ENCODE results near the gene C20orf96. TPM values are rescaled to one million over a fixed set of nuclear protein-coding genes. Genes with fewer than 3 reads are reported as not detected.
A peak's percentile ranks its signal among the peaks of the same experiment; 100 is the strongest.

The C20orf96 gene
- total and polyA plus RNA-seq, 7 experiments from 2014 or later = 0.86 to 5.7 (median 4.7) TPM

GRCh38 chr20:289693-290083 is 862 bp downstream of the C20orf96 start:
- Histone ChIP-seq H3K4me1 (ENCODE audit: control insufficient read depth in 2 of 2, insufficient read depth in 2 of 2, low read length in 2 of 2) (peaks cover 11 to 20% of the 10 kb centered on the region in 2 donors), H3K27ac (ENCODE audit: low read depth, low read length) (peak overlapping the region; percentile 62), H3K9me3 (ENCODE audit: control insufficient read depth in 2 of 3, low read length in 3 of 3) (no peaks in the 10 kb centered on the region), H3K27me3 (ENCODE audit: control insufficient read depth in 2 of 2, insufficient read depth in 2 of 2, low read length in 2 of 2) (no peaks in the 10 kb centered on the region), H3K4me3 (ENCODE audit: low read length) (peak overlapping the region; percentile 52), H3K36me3 (ENCODE audit: control insufficient read depth in 2 of 3, insufficient read depth in 3 of 3, low read length in 3 of 3) (no peaks in the 10 kb centered on the region)
- ATAC-seq (peak; percentile 4), DNase-seq (no peak)
- Mint-ChIP-seq H3K9me3 (peaks cover 0 to 2% (median 0%) of the 10 kb centered on the region in 11 donors), H3K27me3 (no peaks in the 10 kb centered on the region), H3K27ac (peak overlapping the region in 3 of 9 donors; percentile 28 to 81 (median 69)), H3K4me1 (peaks cover 1 to 32% (median 9%) of the 10 kb centered on the region in 7 donors), H3K4me3 (no peak overlapping the region), H3K36me3 (peaks cover 0 to 11% (median 0%) of the 10 kb centered on the region in 5 donors)
- intact Hi-C loops (cut with micrococcal nuclease) = loop anchor here (1.0 kb wide), 4 partner anchors 9 to 118 kb away; partner anchors contain the start of gene SOX12 (in 1 of the 2)
- POLR2A ChIA-PET = interaction anchor here (1.2 to 1.6 kb wide), 2 partner anchors 9 to 35 kb away, joined by 5 to 6 read pairs; no protein-coding TSS in a partner anchor
- CTCF ChIA-PET = interaction anchor here (1.0 kb wide), 1 partner anchor 81 kb away, joined by 4 read pairs; no protein-coding TSS in a partner anchor

- H3K4me1 ChIP-seq (ENCODE audit: control insufficient read depth in 2 of 2, insufficient read depth in 2 of 2, low read length in 2 of 2) = peaks cover 11 to 20% of the 10 kb centered on the region in 2 donors
- H3K27ac ChIP-seq (ENCODE audit: low read depth, low read length) = no peak overlapping the region
- Mint-ChIP-seq H3K36me3 (peaks cover 0 to 11% (median 0%) of the 10 kb centered on the region in 5 donors), H3K4me3 (peak overlapping the region in 1 of 10 donors; percentile 51), H3K27me3 (no peaks in the 10 kb centered on the region), H3K9me3 (peaks cover 0 to 2% (median 0%) of the 10 kb centered on the region in 11 donors), H3K4me1 (peaks cover 1 to 31% (median 9%) of the 10 kb centered on the region in 7 donors), H3K27ac (no peak overlapping the region)
- no peak for DNase-seq
- H3K4me3 ChIP-seq (ENCODE audit: low read length) = no peak overlapping the region
- intact Hi-C loops (cut with micrococcal nuclease) = no loop called here
- H3K36me3 ChIP-seq (ENCODE audit: control insufficient read depth in 2 of 3, insufficient read depth in 3 of 3, low read length in 3 of 3) = no peaks in the 10 kb centered on the region
- CTCF ChIA-PET = interaction anchor here (1.0 kb wide), 1 partner anchor 81 kb away, joined by 4 read pairs; no protein-coding TSS in a partner anchor
- no peaks in the 10 kb centered on the region for H3K27me3 ChIP-seq (ENCODE audit: control insufficient read depth in 2 of 2, insufficient read depth in 2 of 2, low read length in 2 of 2)
- no peaks in the 10 kb centered on the region for H3K9me3 ChIP-seq (ENCODE audit: control insufficient read depth in 2 of 3, low read length in 3 of 3)
- POLR2A ChIA-PET = interaction anchor here (1.2 to 1.6 kb wide), 2 partner anchors 9 to 35 kb away, joined by 5 to 6 read pairs; no protein-coding TSS in a partner anchor
- no peak for ATAC-seq
Observed at GRCh38 chr20:288956-289692, 1.4 kb downstream of the C20orf96 start.

- Histone ChIP-seq H3K9me3 (ENCODE audit: control insufficient read depth in 2 of 3, low read length in 3 of 3) (no peaks in the 10 kb centered on the region), H3K4me1 (ENCODE audit: control insufficient read depth in 2 of 2, insufficient read depth in 2 of 2, low read length in 2 of 2) (peaks cover 9 to 12% of the 10 kb centered on the region in 2 donors), H3K27ac (ENCODE audit: low read depth, low read length) (no peak overlapping the region), H3K36me3 (ENCODE audit: control insufficient read depth in 2 of 3, insufficient read depth in 3 of 3, low read length in 3 of 3) (no peaks in the 10 kb centered on the region), H3K27me3 (ENCODE audit: control insufficient read depth in 2 of 2, insufficient read depth in 2 of 2, low read length in 2 of 2) (no peaks in the 10 kb centered on the region), H3K4me3 (ENCODE audit: low read length) (no peak overlapping the region)
- POLR2A ChIA-PET = no interaction called here
- Mint-ChIP-seq H3K4me1 (peaks cover 1 to 26% (median 6%) of the 10 kb centered on the region in 7 donors), H3K4me3 (no peak overlapping the region), H3K27me3 (no peaks in the 10 kb centered on the region), H3K27ac (peak overlapping the region in 1 of 9 donors; percentile 8), H3K36me3 (peaks cover 0 to 9% (median 0%) of the 10 kb centered on the region in 5 donors), H3K9me3 (peaks cover 0 to 2% (median 0%) of the 10 kb centered on the region in 11 donors)
- DNase-seq (no peak), ATAC-seq (no peak)
- intact Hi-C loops (cut with micrococcal nuclease) = no loop called here
- CTCF ChIA-PET = no interaction called here
Observed at GRCh38 chr20:286508-286907, 4.0 kb downstream of the C20orf96 start.

GRCh38 chr20:284172-284571 is 6.4 kb downstream of the C20orf96 start:
- no peaks in the 10 kb centered on the region for H3K4me1 ChIP-seq (ENCODE audit: control insufficient read depth in 2 of 2, insufficient read depth in 2 of 2, low read length in 2 of 2)
- ATAC-seq (no peak), DNase-seq (no peak)
- no peaks in the 10 kb centered on the region for H3K27me3 ChIP-seq (ENCODE audit: control insufficient read depth in 2 of 2, insufficient read depth in 2 of 2, low read length in 2 of 2)
- Mint-ChIP-seq H3K4me3 (no peak overlapping the region), H3K27ac (no peak overlapping the region), H3K4me1 (peaks cover 0 to 16% (median 0%) of the 10 kb centered on the region in 7 donors), H3K36me3 (peaks cover 0 to 8% (median 0%) of the 10 kb centered on the region in 5 donors), H3K27me3 (no peaks in the 10 kb centered on the region), H3K9me3 (peaks cover 0 to 1% (median 0%) of the 10 kb centered on the region in 11 donors)
- ChIA-PET POLR2A (no interaction called here), CTCF (interaction anchor here (0.6 kb wide), 1 partner anchor 188 kb away, joined by 3 read pairs; no protein-coding TSS in a partner anchor)
- no peaks in the 10 kb centered on the region for H3K36me3 ChIP-seq (ENCODE audit: control insufficient read depth in 2 of 3, insufficient read depth in 3 of 3, low read length in 3 of 3)
- no peak overlapping the region for H3K27ac ChIP-seq (ENCODE audit: low read depth, low read length)
- intact Hi-C loops (cut with micrococcal nuclease) = no loop called here
- no peaks in the 10 kb centered on the region for H3K9me3 ChIP-seq (ENCODE audit: control insufficient read depth in 2 of 3, low read length in 3 of 3)
- no peak overlapping the region for H3K4me3 ChIP-seq (ENCODE audit: low read length)

- no peak for ATAC-seq
- H3K4me1 Mint-ChIP-seq = peaks cover 0 to 5% (median 0%) of the 10 kb centered on the region in 7 donors
- Histone ChIP-seq H3K4me3 (ENCODE audit: low read length) (no peak overlapping the region), H3K27ac (ENCODE audit: low read depth, low read length) (no peak overlapping the region), H3K9me3 (ENCODE audit: control insufficient read depth in 2 of 3, low read length in 3 of 3) (no peaks in the 10 kb centered on the region), H3K27me3 (ENCODE audit: control insufficient read depth in 2 of 2, insufficient read depth in 2 of 2, low read length in 2 of 2) (no peaks in the 10 kb centered on the region), H3K4me1 (ENCODE audit: control insufficient read depth in 2 of 2, insufficient read depth in 2 of 2, low read length in 2 of 2) (no peaks in the 10 kb centered on the region), H3K36me3 (ENCODE audit: control insufficient read depth in 2 of 3, insufficient read depth in 3 of 3, low read length in 3 of 3) (peaks cover 0 to 12% (median 5%) of the 10 kb centered on the region in 3 experiments)
- POLR2A ChIA-PET = no interaction called here
- peak overlapping the region in 2 of 10 donors; percentile 47 to 62 for H3K4me3 Mint-ChIP-seq
- H3K27ac Mint-ChIP-seq = peak overlapping the region in 1 of 9 donors; percentile 41
- no peaks in the 10 kb centered on the region for H3K27me3 Mint-ChIP-seq
- H3K9me3 Mint-ChIP-seq = peaks cover 0 to 2% (median 0%) of the 10 kb centered on the region in 11 donors
- H3K36me3 Mint-ChIP-seq = peaks cover 0 to 38% (median 10%) of the 10 kb centered on the region in 5 donors
- CTCF ChIA-PET = interaction anchor here (0.6 to 0.9 kb wide), 2 partner anchors 10 to 12 kb away, joined by 3 to 5 read pairs; no protein-coding TSS in a partner anchor
- intact Hi-C loops (cut with micrococcal nuclease) = no loop called here
- peak in 1 of 9 donors; percentile 28 for DNase-seq
Observed at GRCh38 chr20:278607-279571, 11.7 kb downstream of the C20orf96 start.

GRCh38 chr20:278181-278580 is 12.4 kb downstream of the C20orf96 start:
- no peak for ATAC-seq
- Mint-ChIP-seq H3K27ac (no peak overlapping the region), H3K4me1 (peaks cover 0 to 5% (median 0%) of the 10 kb centered on the region in 7 donors), H3K27me3 (no peaks in the 10 kb centered on the region), H3K4me3 (no peak overlapping the region), H3K36me3 (peaks cover 0 to 38% (median 10%) of the 10 kb centered on the region in 5 donors), H3K9me3 (peaks cover 0 to 2% (median 0%) of the 10 kb centered on the region in 11 donors)
- Histone ChIP-seq H3K4me1 (ENCODE audit: control insufficient read depth in 2 of 2, insufficient read depth in 2 of 2, low read length in 2 of 2) (no peaks in the 10 kb centered on the region), H3K27me3 (ENCODE audit: control insufficient read depth in 2 of 2, insufficient read depth in 2 of 2, low read length in 2 of 2) (no peaks in the 10 kb centered on the region), H3K9me3 (ENCODE audit: control insufficient read depth in 2 of 3, low read length in 3 of 3) (no peaks in the 10 kb centered on the region), H3K4me3 (ENCODE audit: low read length) (no peak overlapping the region), H3K36me3 (ENCODE audit: control insufficient read depth in 2 of 3, insufficient read depth in 3 of 3, low read length in 3 of 3) (peaks cover 0 to 12% (median 5%) of the 10 kb centered on the region in 3 experiments), H3K27ac (ENCODE audit: low read depth, low read length) (no peak overlapping the region)
- no peak for DNase-seq
- ChIA-PET CTCF (interaction anchor here (0.6 to 0.8 kb wide), 2 partner anchors 53 kb away, joined by 3 read pairs; no protein-coding TSS in a partner anchor), POLR2A (interaction anchor here (0.6 kb wide), 1 partner anchor 62 kb away, joined by 4 read pairs; no protein-coding TSS in a partner anchor)
- intact Hi-C loops (cut with micrococcal nuclease) = no loop called here
